A204.1 (cell line): ENCODE measurements around the gene WDR7.

Source experiments
- FAIRE-seq: peaks from 2 replicates; lab custom pipeline; 2012; peaks lifted over from hg19 to GRCh38; lab: Jason Lieb, UNC

The WDR7 gene

GRCh38 chr18:56807901-56808300, 156.7 kb downstream of the WDR7 start:
- no peak for FAIRE-seq

GRCh38 chr18:56812674-56813073, 161.5 kb downstream of the WDR7 start:
- FAIRE-seq: no peak

- no peak for FAIRE-seq
Observed at GRCh38 chr18:56815926-56816325, 164.8 kb downstream of the WDR7 start.

GRCh38 chr18:56823986-56824565, 172.9 kb downstream of the WDR7 start:
- no peak for FAIRE-seq

- FAIRE-seq: no peak
Observed at GRCh38 chr18:56825321-56825720, 174.2 kb downstream of the WDR7 start.

- no peak for FAIRE-seq
Observed at GRCh38 chr18:56825878-56826277, 174.7 kb downstream of the WDR7 start.

- no peak for FAIRE-seq
Observed at GRCh38 chr18:56831988-56832387, 180.8 kb downstream of the WDR7 start.

GRCh38 chr18:56835331-56835730, 184.2 kb downstream of the WDR7 start:
- FAIRE-seq: no peak

GRCh38 chr18:56836173-56836572, 185.0 kb downstream of the WDR7 start:
- FAIRE-seq: no peak

GRCh38 chr18:56841836-56842235, 190.7 kb downstream of the WDR7 start:
- FAIRE-seq: no peak

- FAIRE-seq: no peak
Observed at GRCh38 chr18:56843241-56843640, 192.1 kb downstream of the WDR7 start.

- no peak for FAIRE-seq
Observed at GRCh38 chr18:56844556-56844955, 193.4 kb downstream of the WDR7 start.

- no peak for FAIRE-seq
Observed at GRCh38 chr18:56851774-56852173, 200.6 kb downstream of the WDR7 start.

- FAIRE-seq: no peak
Observed at GRCh38 chr18:56853961-56854360, 202.8 kb downstream of the WDR7 start.

GRCh38 chr18:56861244-56861643, 210.1 kb downstream of the WDR7 start:
- no peak for FAIRE-seq

- no peak for FAIRE-seq
Observed at GRCh38 chr18:56869189-56869777, 218.1 kb downstream of the WDR7 start.

GRCh38 chr18:56870982-56871381, 219.8 kb downstream of the WDR7 start:
- FAIRE-seq: no peak

- no peak for FAIRE-seq
Observed at GRCh38 chr18:56872140-56872539, 221.0 kb downstream of the WDR7 start.

- no peak for FAIRE-seq
Observed at GRCh38 chr18:56873441-56874140, 222.4 kb downstream of the WDR7 start.

GRCh38 chr18:56878711-56879110, 227.6 kb downstream of the WDR7 start:
- no peak for FAIRE-seq

- no peak for FAIRE-seq
Observed at GRCh38 chr18:56884511-56884910, 233.4 kb downstream of the WDR7 start.

- FAIRE-seq: no peak
Observed at GRCh38 chr18:56888978-56889377, 237.8 kb downstream of the WDR7 start.

- no peak for FAIRE-seq
Observed at GRCh38 chr18:56889621-56890020, 238.5 kb downstream of the WDR7 start.

GRCh38 chr18:56890632-56891031, 239.5 kb downstream of the WDR7 start:
- FAIRE-seq: no peak
